IPS DF 6.9 (cell line): ENCODE results near the gene TMEM169.
"Not testable (repeated sequence)": the region's sequence is repeated elsewhere in the genome, so short reads cannot be mapped to it uniquely, and the experiment has no call there.

ENCODE experiments used
- DNase-seq: peaks from one replicate; pipeline ENCODE4 v3.0.0-alpha.2; 2013; ENCODE audit warnings: low read depth, low spot score
- H3K27ac ChIP-seq: one replicate; pipeline ENCODE4 v1.5.1; 2013; ENCODE audit warnings: low read length, control low read depth
- H3K27me3 ChIP-seq: 2 replicates; pipeline ENCODE4 v1.6.1; 2013; ENCODE audit warnings: mild to moderate bottlenecking, low read length; ENCODE audit not compliant: control insufficient read depth, insufficient read depth
- H3K36me3 ChIP-seq: 2 replicates; pipeline ENCODE4 v1.6.1; 2013; ENCODE audit warnings: low read length; ENCODE audit not compliant: control insufficient read depth, insufficient read depth
- H3K4me1 ChIP-seq: 2 replicates; pipeline ENCODE4 v1.6.1; 2013; ENCODE audit warnings: low read length; ENCODE audit not compliant: control insufficient read depth, insufficient read depth
- H3K4me3 ChIP-seq: 2 replicates; pipeline ENCODE4 v1.5.1; 2013; ENCODE audit warnings: mild to moderate bottlenecking, low read length
- H3K9me3 ChIP-seq: 2 replicates; pipeline ENCODE4 v1.6.1; 2013; ENCODE audit warnings: low read length, inconsistent platforms; ENCODE audit not compliant: control insufficient read depth, insufficient read depth
- WGBS: extraction: QIAGEN DNeasy Blood & Tissue Kit; methylation state at CpG from one replicate; pipeline ENCODE4 v1.1.7; 2013; ENCODE audit warnings: mixed read lengths, missing lambda C conversion rate; ENCODE audit not compliant: insufficient read length, insufficient coverage; 5-methylcytosine and 5-hydroxymethylcytosine counted together

The TMEM169 gene

DNA sequence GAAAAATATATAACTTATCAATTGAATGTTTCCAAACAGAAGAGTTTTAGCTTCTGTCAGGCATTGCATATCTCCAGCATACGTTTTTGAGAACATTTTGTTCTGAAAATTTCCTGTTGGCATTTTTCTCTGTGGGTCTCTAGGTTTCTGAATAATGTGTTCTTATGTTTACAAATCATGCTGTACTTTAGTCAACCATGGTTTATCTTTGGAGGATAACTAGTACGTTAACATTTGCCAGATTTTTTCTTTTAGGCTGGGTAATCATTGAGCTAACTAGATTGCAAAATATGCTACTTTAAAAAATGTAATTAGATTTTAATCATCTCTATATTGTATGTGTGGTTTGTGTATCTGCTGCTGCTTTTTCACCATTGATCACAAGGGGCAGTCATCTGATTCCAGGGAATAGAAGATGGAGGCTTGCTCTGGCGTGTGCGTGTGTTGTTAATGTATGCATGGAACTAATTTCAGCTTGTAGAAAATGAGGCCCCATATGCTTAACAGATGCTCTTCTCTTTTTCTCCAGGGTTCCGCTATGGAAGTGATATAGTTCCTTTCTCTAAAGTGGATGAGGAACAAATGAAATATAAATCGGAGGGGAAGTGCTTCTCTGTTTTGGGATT is 48.7 kb downstream of the TMEM169 start:
- no CpG with 5 or more reads among the region's 6 CpGs for WGBS
- Histone ChIP-seq H3K27ac (no peak overlapping the region), H3K36me3 (peaks cover 28% of the 10 kb centered on the region; the same call in 1 of the 2 replicates), H3K4me1 (no peaks in the 10 kb centered on the region), H3K27me3 (no peaks in the 10 kb centered on the region), H3K4me3 (no peak overlapping the region), H3K9me3 (no peaks in the 10 kb centered on the region)
- DNase-seq = no peak

DNA sequence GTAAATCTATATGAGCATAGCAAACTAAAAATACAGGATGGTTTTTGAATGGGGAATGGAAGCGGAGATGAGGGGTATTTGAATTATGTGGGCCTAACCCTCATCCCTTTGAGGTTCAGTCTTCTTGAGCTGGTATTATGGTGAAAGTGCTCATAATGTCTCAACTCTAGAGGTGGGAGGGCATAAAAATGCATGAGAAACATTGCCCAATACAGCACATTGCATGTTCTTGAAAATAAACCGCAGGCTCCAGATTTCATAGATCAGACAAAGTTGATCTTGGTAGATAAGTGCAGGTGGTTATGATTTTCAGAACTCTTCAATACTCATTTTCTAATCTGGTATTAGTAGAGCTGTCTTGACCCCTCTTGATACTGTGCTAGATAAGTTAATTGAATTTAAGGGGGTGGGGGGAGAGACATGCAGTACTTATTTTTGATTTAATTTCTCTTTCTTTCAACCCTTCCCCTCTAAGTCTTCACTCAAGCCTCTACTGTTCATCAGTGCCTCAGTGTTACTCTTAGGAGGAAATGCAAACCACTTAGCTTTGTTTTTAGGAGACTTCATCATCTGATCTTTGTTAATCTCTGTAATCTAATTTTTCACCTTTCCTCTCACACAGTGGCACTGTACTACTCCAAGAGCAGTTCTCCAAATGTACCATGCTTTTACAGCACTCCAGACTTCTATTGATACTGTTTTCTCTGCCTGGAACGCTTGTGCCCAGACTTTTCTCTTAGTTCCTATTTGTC is 49.6 kb downstream of the TMEM169 start:
- DNase-seq = no peak
- H3K4me3 ChIP-seq = no peak overlapping the region
- H3K27ac ChIP-seq = no peak overlapping the region
- WGBS = 100% methylated on average over 1 of the region's 3 CpGs
- no peaks in the 10 kb centered on the region for H3K27me3 ChIP-seq
- H3K36me3 ChIP-seq = peaks cover 32% of the 10 kb centered on the region; the same call in 1 of the 2 replicates
- no peaks in the 10 kb centered on the region for H3K9me3 ChIP-seq
- H3K4me1 ChIP-seq = no peaks in the 10 kb centered on the region

DNA sequence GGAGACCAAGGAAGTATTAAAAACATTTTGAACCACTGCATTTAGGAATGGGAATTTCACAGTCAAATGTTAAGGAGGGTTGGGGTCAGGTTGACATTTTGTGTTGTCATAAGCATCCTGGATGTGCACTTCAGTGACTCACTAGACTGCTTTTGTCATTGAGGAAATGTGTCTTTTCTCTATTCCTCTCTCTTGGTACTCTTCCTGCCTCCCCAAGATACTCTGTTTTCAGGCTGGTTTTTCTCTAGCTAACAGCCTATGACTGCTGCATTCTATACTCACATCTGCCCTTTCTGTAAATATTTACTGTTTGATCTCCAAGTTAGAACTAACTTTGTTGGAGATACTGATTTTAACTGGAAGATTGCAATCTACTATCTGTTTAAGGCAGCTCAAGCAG is 50.9 kb downstream of the TMEM169 start:
- H3K27me3 ChIP-seq = no peaks in the 10 kb centered on the region
- no peaks in the 10 kb centered on the region for H3K4me1 ChIP-seq
- peaks cover 35% of the 10 kb centered on the region; the same call in 1 of the 2 replicates for H3K36me3 ChIP-seq
- no peak for DNase-seq
- no peak overlapping the region for H3K27ac ChIP-seq
- H3K9me3 ChIP-seq = no peaks in the 10 kb centered on the region
- no peak overlapping the region for H3K4me3 ChIP-seq

DNA sequence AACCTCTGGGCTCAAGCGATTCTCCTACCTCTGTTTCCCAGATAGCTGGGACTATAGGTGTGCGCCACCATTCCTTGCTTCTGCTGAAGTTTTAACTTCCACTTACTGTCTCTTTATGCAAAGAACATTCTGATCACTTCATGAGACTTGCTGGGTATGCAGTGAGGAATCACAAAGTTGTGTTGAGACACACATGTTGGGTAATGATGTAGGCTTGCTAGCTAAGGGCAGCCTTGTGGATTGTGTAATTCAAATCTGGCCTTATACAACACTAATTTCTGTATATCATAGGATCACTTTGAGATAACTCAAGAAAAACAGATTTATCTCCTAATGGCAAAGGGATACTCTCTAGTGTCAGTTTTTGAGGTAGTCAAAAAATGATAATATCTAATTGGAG is 51.7 kb downstream of the TMEM169 start:
- Histone ChIP-seq H3K4me3 (no peak overlapping the region), H3K4me1 (no peaks in the 10 kb centered on the region), H3K9me3 (no peaks in the 10 kb centered on the region), H3K36me3 (peaks cover 41% of the 10 kb centered on the region; the same call in 1 of the 2 replicates), H3K27ac (no peak overlapping the region), H3K27me3 (no peaks in the 10 kb centered on the region)
- no peak for DNase-seq
- no CpG with 5 or more reads among the region's 2 CpGs for WGBS

DNA sequence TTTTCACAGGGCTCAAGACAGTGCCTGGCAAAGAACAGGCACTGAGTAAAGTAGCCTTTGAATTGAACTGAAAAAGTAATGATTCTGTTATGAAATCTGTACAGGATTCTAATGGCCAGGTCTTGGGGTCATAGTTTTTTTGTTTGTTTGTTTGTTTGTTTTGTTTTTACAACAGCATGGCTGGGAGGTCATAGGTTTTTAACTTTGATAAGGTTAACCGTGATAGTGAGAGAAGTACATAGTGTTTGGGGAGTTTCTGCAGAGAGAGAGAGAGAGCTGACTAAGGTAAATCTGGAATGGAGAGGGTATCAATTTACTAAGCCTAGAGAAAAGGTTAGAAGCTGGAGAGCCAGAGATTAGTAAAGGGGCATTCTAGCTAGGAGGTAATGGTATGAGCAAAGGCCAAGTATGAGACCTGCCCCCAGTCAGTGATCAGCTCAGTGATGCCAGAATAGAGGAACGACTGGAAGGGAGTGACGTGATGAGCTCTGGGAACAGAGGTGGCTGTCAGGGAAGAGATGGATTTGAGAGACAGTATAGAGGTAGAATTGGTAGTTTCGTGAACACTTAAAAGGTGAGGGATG is 53.3 kb downstream of the TMEM169 start:
- peaks cover 40% of the 10 kb centered on the region; the same call in 1 of the 2 replicates for H3K36me3 ChIP-seq
- no peak for DNase-seq
- no peak overlapping the region for H3K27ac ChIP-seq
- H3K9me3 ChIP-seq = no peaks in the 10 kb centered on the region
- no peaks in the 10 kb centered on the region for H3K27me3 ChIP-seq
- no peak overlapping the region for H3K4me3 ChIP-seq
- H3K4me1 ChIP-seq = no peaks in the 10 kb centered on the region
- no CpG with 5 or more reads among the region's 4 CpGs for WGBS

DNA sequence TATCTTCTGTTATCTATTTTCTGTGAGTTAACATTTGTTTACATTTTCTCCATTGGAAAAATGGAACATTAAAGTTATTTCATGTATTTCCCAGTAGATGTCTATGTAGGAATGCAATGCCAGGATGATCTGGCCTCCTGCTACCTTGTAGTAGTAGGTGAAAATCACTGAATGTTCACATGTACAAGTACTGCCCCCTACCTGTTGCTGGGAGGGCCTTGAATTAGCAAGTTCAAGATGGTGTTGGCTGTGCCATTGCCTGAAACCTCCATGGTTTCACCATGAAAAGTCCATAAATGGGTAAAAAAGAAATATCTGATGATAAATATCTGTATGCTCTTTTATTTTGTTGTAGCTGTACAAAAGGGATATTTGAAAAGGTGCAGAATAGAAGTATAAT is 58.2 kb downstream of the TMEM169 start:
- no peak for DNase-seq
- H3K27me3 ChIP-seq = no peaks in the 10 kb centered on the region
- peaks cover 35% of the 10 kb centered on the region; the same call in 1 of the 2 replicates for H3K36me3 ChIP-seq
- H3K4me1 ChIP-seq = no peaks in the 10 kb centered on the region
- H3K27ac ChIP-seq = no peak overlapping the region
- no peak overlapping the region for H3K4me3 ChIP-seq
- no peaks in the 10 kb centered on the region for H3K9me3 ChIP-seq

DNA sequence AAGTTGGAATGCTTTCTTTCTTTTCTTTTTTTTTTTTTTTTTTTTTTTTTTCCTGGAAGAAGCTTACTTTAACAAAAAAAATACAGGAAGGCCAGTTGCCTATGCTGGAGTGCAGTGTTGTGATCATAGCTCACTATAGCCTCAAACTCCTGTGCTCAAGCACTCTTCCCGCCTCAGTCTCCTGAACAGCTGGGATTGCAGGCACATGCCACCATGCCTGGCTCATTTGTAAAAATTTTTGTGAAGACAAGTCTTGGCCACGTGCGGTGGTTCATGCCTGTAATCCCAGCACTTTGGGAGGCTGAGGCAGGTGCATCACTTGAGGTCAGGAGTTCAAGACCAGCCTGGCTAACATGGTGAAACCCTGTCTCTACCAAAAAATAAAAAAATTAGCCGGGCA is 59.8 kb downstream of the TMEM169 start:
- DNase-seq, H3K27ac ChIP-seq, H3K4me3 ChIP-seq, H3K4me1 ChIP-seq, H3K27me3 ChIP-seq, H3K9me3 ChIP-seq: not testable (repeated sequence)
- WGBS = no CpG with 5 or more reads among the region's 4 CpGs
- H3K36me3 ChIP-seq = peaks cover 26% of the 10 kb centered on the region; the same call in 1 of the 2 replicates

DNA sequence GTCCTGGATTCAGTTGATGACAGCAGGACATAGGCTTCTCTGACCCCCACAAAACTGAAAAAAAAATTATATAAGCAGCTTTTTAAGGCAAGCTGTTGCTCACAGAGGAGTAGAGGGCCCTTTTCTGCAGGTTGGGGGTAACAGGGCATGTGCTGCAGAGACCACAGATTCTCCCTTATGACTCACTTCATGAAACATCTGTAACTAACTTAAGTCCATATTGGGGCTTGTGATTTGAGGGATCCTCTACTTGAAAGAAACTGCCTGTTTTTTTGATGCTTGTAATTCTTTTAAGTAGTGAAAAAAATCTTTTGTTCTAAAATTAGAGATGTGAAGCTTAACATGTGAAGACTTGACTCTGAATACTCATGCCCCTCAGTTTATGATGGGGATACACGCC is 60.8 kb downstream of the TMEM169 start:
- peaks cover 28% of the 10 kb centered on the region; the same call in 1 of the 2 replicates for H3K36me3 ChIP-seq
- WGBS = no CpG with 5 or more reads among the region's 1 CpG
- no peaks in the 10 kb centered on the region for H3K4me1 ChIP-seq
- no peaks in the 10 kb centered on the region for H3K9me3 ChIP-seq
- H3K27ac ChIP-seq = no peak overlapping the region
- no peak overlapping the region for H3K4me3 ChIP-seq
- no peak for DNase-seq
- no peaks in the 10 kb centered on the region for H3K27me3 ChIP-seq

DNA sequence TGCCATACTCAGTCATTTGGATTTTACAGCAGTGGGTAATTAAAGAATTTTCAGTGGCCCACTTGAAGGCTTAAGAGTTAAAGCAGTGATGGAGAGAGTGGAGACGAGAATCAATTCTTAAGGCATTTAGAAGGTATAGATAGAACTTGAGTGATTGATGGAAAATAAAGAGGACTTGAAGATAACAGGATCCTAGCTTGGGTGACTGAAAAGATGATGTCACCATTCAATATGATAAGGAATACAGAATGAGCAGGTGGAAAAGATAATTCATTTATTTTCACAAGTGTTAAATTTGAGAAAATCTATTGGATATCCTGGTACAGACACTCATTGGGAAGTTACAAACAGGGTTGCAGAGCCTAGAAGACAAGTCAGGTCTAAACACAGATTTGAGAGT is 62.7 kb downstream of the TMEM169 start:
- no peak overlapping the region for H3K4me3 ChIP-seq
- H3K9me3 ChIP-seq = no peaks in the 10 kb centered on the region
- no CpG with 5 or more reads among the region's 1 CpG for WGBS
- DNase-seq = no peak
- peaks cover 18% of the 10 kb centered on the region; the same call in 1 of the 2 replicates for H3K36me3 ChIP-seq
- no peaks in the 10 kb centered on the region for H3K4me1 ChIP-seq
- no peaks in the 10 kb centered on the region for H3K27me3 ChIP-seq
- no peak overlapping the region for H3K27ac ChIP-seq

DNA sequence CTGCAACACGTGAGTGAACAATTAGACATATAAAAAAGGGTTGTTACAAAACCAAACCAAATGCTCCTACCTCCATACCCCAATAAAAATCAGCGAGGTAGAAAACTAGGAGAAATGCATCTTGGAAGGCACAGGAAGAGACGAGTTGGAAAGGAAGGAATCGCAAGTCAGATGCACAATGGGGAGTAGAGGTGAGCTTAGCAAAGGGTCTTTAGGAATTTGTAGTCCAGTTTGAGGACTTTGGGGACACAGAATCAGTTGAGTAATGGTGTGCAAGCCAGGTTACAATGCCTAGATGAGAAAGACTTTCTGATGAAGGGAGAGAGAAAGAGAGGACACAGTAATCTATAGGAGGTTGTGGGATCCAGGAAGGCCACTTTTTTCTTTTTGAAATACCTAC is 63.1 kb downstream of the TMEM169 start:
- H3K36me3 ChIP-seq = peaks cover 18% of the 10 kb centered on the region; the same call in 1 of the 2 replicates
- no peaks in the 10 kb centered on the region for H3K27me3 ChIP-seq
- WGBS = no CpG with 5 or more reads among the region's 4 CpGs

More for the DNA sequence above, 63.1 kb downstream of the TMEM169 start:
- Histone ChIP-seq H3K9me3 (no peaks in the 10 kb centered on the region), H3K27ac (no peak overlapping the region), H3K4me3 (no peak overlapping the region), H3K4me1 (no peaks in the 10 kb centered on the region)
- no peak for DNase-seq
